GM15510 (cell line): Measurements from ENCODE around the gene RAB11FIP4.

Experiments used
- POLR2A ChIP-seq: IDR thresholded peaks from 3 replicates; pipeline ENCODE4 v1.6.1; 2011; ENCODE audit warnings: borderline replicate concordance; ENCODE audit not compliant: insufficient read length; ENCODE audit errors: extremely low read depth

RAB11FIP4 gene

DNA sequence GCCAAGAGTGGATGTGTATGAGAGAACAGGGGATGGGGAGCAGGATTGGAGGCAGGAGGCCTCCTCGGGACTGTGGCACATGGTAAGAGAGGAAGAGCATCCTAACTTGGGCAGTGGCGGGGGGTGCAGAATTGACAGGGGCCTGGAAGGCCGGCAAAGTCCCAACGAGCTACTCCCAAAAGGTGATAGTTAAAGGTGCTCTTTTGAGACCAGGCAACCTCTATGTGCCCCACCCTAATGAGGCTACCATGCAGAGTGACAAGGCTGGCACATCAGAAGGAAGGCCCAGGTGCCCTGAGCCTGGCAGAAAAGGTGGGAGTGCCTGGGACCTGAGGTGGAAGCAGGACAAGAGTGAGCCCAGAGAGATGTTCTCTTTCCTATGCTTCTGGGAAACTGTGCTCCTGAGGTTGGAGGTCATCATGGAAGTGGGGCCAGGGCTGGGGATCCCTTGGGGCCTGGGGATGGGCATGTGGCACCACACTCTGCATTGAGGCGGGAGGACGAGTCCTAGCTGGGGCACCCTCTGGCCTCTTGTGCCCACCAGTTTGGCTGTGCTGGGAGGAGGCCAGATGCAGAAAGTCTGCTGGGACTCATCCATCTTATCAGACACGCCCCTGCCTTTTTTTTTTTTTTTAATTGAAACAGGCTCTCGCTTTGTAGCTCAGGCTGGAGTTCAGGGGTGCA is 5.9 kb downstream of the RAB11FIP4 start:
- no peak for TF ChIP-seq POLR2A

DNA sequence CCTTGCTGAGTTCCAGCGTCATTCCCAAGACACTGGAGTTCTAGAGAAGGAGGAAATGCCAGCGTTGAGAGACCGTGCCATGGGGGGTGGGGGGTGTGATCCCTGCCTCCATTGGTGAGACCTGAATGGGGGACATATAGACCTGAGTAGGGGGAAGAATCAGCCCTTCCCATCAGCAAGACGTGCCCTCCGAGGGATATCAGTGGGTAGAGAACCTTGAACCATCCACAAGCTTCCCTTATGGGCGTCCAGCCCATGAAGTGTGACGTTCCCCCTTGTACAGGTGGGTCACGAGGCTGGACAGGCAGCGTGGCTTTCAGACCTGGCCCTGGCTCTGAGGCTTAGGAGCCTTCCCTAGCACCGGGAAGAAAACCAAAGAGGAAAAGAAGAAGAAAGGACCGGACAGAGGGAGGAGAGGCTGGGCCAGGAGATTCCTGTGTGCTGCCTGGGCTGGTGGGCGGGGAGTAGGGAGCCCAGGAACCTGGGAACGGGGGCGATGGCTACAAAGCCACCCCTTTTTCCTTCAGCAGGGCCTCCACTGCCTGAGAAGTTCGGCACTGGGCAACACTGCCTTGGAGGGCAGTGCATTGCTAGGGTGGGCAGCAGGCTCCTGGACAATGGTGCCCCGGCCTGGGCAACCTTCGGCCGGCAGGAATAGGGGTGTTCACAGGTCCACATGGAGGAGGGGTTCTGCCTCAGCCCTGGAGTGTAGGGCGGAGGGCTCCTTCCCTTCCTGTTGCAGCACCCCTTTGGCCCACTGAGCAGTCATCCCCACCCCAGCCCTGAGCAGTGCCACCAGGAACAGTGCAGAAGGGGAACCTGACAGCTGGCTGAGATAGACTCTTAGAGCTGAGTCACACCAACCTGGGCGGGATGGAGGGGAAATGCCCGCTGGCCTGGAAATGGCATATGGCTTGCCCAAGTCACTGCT is 7.2 kb downstream of the RAB11FIP4 start:
- no peak for TF ChIP-seq POLR2A

GRCh38 chr17:31400481-31400950 is 9.0 kb downstream of the RAB11FIP4 start:
- no peak for TF ChIP-seq POLR2A

DNA sequence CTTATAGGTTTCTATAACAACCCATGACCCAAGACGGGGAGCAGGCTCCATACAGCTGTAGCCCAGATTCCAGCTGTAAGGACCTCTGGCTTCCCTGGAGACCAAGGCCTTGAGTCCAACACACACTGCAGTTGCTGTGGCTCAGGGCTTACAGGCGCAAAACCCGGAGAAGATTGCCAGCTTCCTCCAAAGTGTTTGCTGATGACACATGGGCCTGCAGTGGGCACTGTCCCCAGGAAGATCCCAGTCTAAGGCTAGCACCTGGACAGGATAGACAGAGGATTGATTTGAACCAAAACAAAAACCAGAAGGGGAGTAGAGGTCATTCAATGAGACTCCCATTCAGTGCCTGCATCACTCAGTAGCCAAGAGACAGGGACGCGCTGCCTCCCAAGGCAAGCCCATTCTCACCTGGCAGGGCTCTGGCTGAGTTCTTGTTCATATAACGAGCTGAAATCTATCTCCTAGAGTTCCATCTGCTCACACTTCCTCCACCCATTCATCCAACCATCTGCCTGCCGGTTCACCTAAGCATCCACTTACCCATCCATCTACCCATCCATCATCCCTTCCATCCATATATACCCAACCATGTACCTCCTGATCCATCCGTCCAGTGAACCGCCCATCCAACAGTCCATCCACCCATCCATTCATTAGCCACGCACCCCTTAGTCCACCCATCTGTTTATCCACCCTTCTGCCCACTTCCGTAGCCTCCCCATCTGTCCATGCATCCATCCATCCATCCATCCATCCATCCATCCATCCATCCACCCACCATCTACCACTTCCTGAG is 10.2 kb downstream of the RAB11FIP4 start:
- TF ChIP-seq POLR2A: no peak

DNA sequence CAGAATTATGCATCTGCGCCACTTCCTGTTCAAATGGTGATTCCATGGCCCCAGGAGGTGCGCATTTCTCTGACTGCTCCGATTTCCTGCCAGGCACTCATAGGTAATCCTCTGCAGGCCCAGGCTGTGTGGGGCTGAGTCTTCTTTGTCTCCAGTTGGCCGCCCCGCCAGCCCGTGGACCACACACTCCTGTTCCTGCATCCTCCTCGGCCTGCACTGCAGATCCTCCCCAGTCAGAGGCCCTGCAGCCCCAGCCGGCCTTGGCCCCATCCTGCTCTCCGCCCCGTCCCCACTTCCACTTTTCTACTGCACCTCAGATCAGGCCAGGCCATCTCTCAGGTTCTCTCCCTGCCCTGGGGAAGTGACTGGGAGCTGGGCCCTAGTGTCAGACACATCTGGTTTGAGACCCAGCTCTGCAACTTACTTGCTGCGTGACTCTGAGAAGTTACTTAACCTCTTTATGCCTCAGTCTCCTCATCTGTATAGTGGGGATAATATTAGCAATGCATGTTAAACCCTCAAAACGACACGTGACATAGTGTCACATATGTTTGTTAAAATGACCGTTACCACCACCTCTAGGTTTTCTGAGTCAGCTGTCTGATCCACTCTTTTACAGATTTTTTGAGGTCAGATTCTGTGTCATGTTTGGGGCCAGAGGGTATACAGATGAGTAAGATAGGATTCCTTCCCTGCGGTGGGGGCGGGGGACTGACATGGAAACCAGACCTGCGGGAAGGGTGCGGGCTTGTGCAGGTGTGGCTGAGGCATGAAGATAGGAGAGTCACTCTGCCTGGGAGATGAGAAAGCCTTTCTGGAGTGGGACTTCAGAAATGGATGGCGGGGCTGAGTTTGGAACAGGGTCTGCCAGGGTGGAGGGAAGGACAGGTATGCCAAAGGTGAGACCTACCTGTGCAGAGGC is 12.8 kb downstream of the RAB11FIP4 start:
- TF ChIP-seq POLR2A: no peak

- TF ChIP-seq POLR2A: no peak
These were observed 14.5 kb downstream of the RAB11FIP4 start for GRCh38 chr17:31405890-31406371.

GRCh38 chr17:31408586-31408985 is 17.1 kb downstream of the RAB11FIP4 start:
- no peak for TF ChIP-seq POLR2A

DNA sequence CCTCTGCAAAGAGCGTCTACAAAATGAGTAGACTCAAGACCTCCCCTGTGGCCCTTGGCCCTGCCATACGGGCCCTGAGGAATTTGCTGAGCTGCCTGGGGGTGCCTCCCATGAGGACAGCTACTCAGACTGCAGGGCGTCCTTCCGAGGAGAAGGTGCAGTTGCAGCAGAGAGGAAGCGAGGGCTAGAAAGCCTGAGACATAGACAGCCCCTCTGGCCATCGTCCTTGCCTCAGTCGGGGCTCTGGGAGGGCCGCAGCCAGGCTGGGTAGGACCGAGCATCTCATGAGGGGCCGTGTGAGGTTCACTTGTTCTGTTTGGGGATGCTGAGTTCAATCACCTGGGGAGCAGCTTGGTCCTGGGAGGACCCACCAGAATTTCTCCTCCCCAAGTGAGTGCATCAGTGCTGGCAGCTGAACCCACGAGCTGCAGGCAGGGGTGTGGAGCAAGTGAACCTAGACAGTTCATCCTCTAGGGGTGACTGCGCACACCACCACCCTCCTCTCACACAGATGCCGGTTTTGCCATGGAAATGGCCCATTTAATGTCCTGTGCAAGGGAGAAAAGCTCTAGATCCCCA is 20.3 kb downstream of the RAB11FIP4 start:
- no peak for TF ChIP-seq POLR2A

DNA sequence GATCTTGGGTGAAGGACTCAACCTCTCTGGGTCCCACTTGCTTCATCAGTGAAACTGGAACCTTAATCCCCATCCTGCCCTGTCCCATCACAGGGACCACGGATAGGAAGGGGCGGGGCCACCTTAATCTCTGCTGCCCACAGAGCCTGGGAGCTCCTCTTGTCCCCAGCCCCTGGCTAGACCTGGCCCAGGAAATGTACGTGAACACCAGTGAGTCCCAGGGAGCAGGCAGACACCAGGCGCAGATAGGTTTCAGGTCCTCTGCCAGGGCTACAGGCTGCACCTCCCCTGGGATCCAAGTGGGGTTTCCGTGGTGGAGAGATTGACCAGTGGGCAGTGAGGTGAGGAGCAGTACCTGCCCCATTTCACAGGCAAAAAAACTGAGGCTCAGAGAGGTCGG is 21.0 kb downstream of the RAB11FIP4 start:
- no peak for TF ChIP-seq POLR2A

GRCh38 chr17:31413081-31413799 is 21.8 kb downstream of the RAB11FIP4 start:
- no peak for TF ChIP-seq POLR2A

DNA sequence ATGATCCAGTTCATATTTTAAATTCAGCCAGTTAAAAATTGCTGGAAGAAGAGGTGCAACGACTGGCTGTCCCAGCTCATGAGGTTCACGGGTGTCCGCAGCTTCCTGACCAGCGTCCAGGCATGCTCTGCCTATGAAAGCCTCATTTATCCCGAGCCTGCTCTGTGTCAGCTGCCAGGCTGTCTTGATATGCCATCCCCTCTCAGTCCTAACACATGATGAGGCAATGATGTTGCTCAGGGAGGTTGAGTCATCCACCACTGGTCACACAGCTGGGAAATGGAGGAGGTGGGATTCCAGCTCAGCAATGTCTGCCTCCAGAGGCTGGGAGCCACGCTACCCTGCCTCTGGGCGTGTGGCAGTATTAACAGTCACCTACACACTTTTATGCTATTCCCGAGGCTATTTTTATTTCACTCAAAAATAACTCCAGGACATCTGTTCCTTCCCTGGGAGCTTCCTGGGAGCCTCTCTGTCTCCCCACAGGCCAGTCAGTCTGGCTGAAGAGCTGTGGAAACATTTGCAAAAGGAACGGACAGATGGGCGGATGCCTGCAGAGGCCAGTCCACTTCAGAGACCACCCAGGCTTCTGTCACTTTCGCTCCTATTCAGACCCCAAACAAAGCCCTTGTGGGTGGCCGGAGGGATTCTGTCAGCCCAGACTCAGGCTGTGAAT is 22.5 kb downstream of the RAB11FIP4 start:
- no peak for TF ChIP-seq POLR2A

GRCh38 chr17:31414550-31414918 is 23.1 kb downstream of the RAB11FIP4 start:
- no peak for TF ChIP-seq POLR2A

GRCh38 chr17:31415004-31415454 is 23.6 kb downstream of the RAB11FIP4 start:
- no peak for TF ChIP-seq POLR2A
